Adrenal gland (tissue), 12 donors: ENCODE results near the gene IL1R2. TPM values are rescaled to one million over a fixed set of nuclear protein-coding genes. Genes with fewer than 3 reads are reported as not detected.

Experiments
- DNase-seq, 7 donors: peaks; one replicate each; pipeline ENCODE4 v3.0.0-alpha.2; 2019 to 2020
- H3K27ac ChIP-seq, 5 donors: fragments of 200-600 bp; sonication (generic) in 4 of 5; 1 replicate in 3 of 5; 2 replicates in 2 of 5; pipeline versions ENCODE4 v1.5.1 to v1.8.0; 2016 to 2020; ENCODE audit warnings: mild to moderate bottlenecking in 1 of 5
- H3K27me3 ChIP-seq: fragments of 200-600 bp; 2 replicates; pipeline ENCODE4 v1.8.0; 2021
- H3K36me3 ChIP-seq, 2 donors: fragments of 200-600 bp; replicated peaks in 1 of 2; 1 replicate in 1 of 2; 2 replicates in 1 of 2; pipeline versions ENCODE4 v1.5.1 to v1.8.0; 2018 to 2022
- H3K4me1 ChIP-seq, 2 donors: fragments of 200-600 bp; replicated peaks in 1 of 2; 1 replicate in 1 of 2; 2 replicates in 1 of 2; pipeline versions ENCODE4 v1.5.1 to v1.8.0; 2018 to 2021
- H3K4me3 ChIP-seq, 4 donors: fragments of 200-600 bp; sonication (generic) in 3 of 4; one replicate each; pipeline ENCODE4 v1.5.1; 2016 to 2018
- H3K9me3 ChIP-seq, 3 donors: fragments of 200-600 bp; sonication (generic) in 1 of 3; replicated peaks in 1 of 3; 1 replicate in 2 of 3; 2 replicates in 1 of 3; pipeline versions ENCODE4 v1.5.1 to v1.8.0; 2016 to 2021
- POLR2A ChIP-seq, 2 donors: fragments of 450-650 bp; IDR thresholded peaks; one replicate each; pipeline ENCODE4 v1.6.1; 2017; ENCODE audit warnings: antibody characterized with exemption in 2 of 2, mild to moderate bottlenecking in 2 of 2, moderate library complexity in 1 of 2
- WGBS, 4 donors: extraction: QIAGEN DNeasy Blood & Tissue Kit in 2 of 4; methylation state at CpG; one replicate each; pipeline versions ENCODE4 v1.1.5 to v1.1.7; 2013 to 2017; 5-methylcytosine and 5-hydroxymethylcytosine counted together
- intact Hi-C, 2 donors: fragments of 100-400 bp; cut with DNase I; formaldehyde crosslinking; loops; one replicate each; pipeline versions ENCODE4 v1.14.1 to v1.15.0; 2022 to 2023
- polyA plus RNA-seq, 3 donors: library from polyadenylated mRNA; stranded (reverse); fragments of 200-250 nt in 2 of 3; fragments of 350-450 nt in 1 of 3; fragmentation: Illumina TruSeq in 1 of 3; extraction: RNeasy Lipid Tissue Mini Kit (QIAGEN cat#74804) in 1 of 3; gene quantifications; one replicate each; pipeline ENCODE4 v1.2.3, GENCODE V29; 2013 to 2014
- total RNA-seq, 9 donors: library from RNA; depleted of rRNA in 4 of 9; stranded (reverse); fragments of >200 nt in 4 of 9; fragments of 120-200 nt in 1 of 9; fragmentation: NEBNext Ultra II Directional in 1 of 9; extraction: Animal tissue kit (Norgen Biotek cat#: 25700) in 1 of 9; gene quantifications; one replicate each; pipeline versions ENCODE4 v1.1.0 to v1.2.4, GENCODE V29; 2013 to 2023
- TF ChIP-seq, protein P1 (sequence below), 6 experiments: fragments of 450-650 bp in 4 of 6; fragments of 200-600 bp in 2 of 6; sonication (generic) in 1 of 6; IDR thresholded peaks; 1 replicate in 5 of 6; 2 replicates in 1 of 6; pipeline versions ENCODE4 v1.5.1 to v1.8.0; 2016 to 2021; ENCODE audit warnings: antibody characterized with exemption in 6 of 6, mild to moderate bottlenecking in 2 of 6, moderate library complexity in 1 of 6
- donor health status: healthy with polysubstance abuse.
- donor health status: Bipolar disorder and iron deficiency.
- donor health status: DM: yes; HTN: yes; CAD: no.
- donor health status: DM: no; HTN: no; CAD: no.
- donor health status: DM: no; HTN: no; CAD: no.
- donor health status: DM: yes; HTN: yes; CAD: no.

The IL1R2 gene
- total and polyA plus RNA-seq, 12 donors: 4.5 to 26.0 (median 12.2) TPM

GRCh38 chr2:101998896-101999789 is 7.4 kb downstream of the IL1R2 start:
- H3K27ac ChIP-seq: no peak overlapping the region
- peaks cover 3 to 4% of the 10 kb centered on the region in 2 donors for H3K4me1 ChIP-seq
- 86 to 95% (median 93%) methylated on average over 6 of the region's 6 CpGs for WGBS, 4 donors
- no peaks in the 10 kb centered on the region for H3K9me3 ChIP-seq
- DNase-seq: no peak
- H3K4me3 ChIP-seq: no peak overlapping the region
- H3K36me3 ChIP-seq: no peaks in the 10 kb centered on the region
- TF ChIP-seq POLR2A (IDR thresholded peaks at IDR 0.05): no peak
- TF ChIP-seq, protein P1, sequence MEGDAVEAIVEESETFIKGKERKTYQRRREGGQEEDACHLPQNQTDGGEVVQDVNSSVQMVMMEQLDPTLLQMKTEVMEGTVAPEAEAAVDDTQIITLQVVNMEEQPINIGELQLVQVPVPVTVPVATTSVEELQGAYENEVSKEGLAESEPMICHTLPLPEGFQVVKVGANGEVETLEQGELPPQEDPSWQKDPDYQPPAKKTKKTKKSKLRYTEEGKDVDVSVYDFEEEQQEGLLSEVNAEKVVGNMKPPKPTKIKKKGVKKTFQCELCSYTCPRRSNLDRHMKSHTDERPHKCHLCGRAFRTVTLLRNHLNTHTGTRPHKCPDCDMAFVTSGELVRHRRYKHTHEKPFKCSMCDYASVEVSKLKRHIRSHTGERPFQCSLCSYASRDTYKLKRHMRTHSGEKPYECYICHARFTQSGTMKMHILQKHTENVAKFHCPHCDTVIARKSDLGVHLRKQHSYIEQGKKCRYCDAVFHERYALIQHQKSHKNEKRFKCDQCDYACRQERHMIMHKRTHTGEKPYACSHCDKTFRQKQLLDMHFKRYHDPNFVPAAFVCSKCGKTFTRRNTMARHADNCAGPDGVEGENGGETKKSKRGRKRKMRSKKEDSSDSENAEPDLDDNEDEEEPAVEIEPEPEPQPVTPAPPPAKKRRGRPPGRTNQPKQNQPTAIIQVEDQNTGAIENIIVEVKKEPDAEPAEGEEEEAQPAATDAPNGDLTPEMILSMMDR (IDR thresholded peaks at IDR 0.05): no peak
- no peaks in the 10 kb centered on the region for H3K27me3 ChIP-seq
- intact Hi-C loops: no loop called here

DNA sequence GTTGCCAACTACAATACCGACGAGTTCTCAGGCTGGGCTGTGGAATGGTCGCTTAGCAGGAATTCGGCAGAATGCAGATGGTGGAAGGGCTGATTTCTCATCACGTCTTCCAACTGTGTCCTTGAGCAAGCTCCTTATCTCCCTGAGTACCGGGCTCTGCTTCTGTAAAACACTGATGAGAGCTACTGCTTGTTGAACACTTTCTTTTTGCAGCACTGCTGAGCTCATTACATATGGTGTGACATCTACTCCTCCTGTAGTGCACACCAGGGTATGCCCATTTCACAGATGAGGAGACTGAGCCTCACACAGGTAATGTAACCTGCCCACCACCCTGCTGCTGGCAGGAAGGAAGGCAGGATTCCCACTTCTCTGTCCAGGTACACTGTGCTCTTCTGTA is 8.3 kb downstream of the IL1R2 start:
- Histone ChIP-seq H3K27me3 (no peaks in the 10 kb centered on the region), H3K9me3 (no peaks in the 10 kb centered on the region), H3K4me3 (no peak overlapping the region), H3K4me1 (peaks cover 12% of the 10 kb centered on the region in 2 donors), H3K27ac (no peak overlapping the region), H3K36me3 (no peaks in the 10 kb centered on the region)
- peak in 3 of 7 donors; percentile 29 to 57 (median 34) for DNase-seq
- intact Hi-C loops: no loop called here
- no peak for TF ChIP-seq POLR2A (IDR thresholded peaks at IDR 0.05)
- TF ChIP-seq, protein P1 (IDR thresholded peaks at IDR 0.05): no peak
- 48 to 65% (median 62%) methylated on average over 6 of the region's 6 CpGs for WGBS, 4 donors

GRCh38 chr2:102000813-102001766 is 9.3 kb downstream of the IL1R2 start:
- Histone ChIP-seq H3K27ac (no peak overlapping the region), H3K4me3 (no peak overlapping the region), H3K36me3 (no peaks in the 10 kb centered on the region), H3K4me1 (peaks cover 12 to 16% of the 10 kb centered on the region in 2 donors), H3K27me3 (no peaks in the 10 kb centered on the region), H3K9me3 (no peaks in the 10 kb centered on the region)
- TF ChIP-seq, protein P1 (IDR thresholded peaks at IDR 0.05): no peak
- no peak for TF ChIP-seq POLR2A (IDR thresholded peaks at IDR 0.05)
- DNase-seq: no peak
- 84 to 97% (median 94%) methylated on average over 7 of the region's 7 CpGs for WGBS, 4 donors
- intact Hi-C loops: no loop called here

GRCh38 chr2:102001767-102002142 is 10.0 kb downstream of the IL1R2 start:
- no peak for DNase-seq
- Histone ChIP-seq H3K27me3 (no peaks in the 10 kb centered on the region), H3K4me3 (no peak overlapping the region), H3K36me3 (no peaks in the 10 kb centered on the region), H3K27ac (no peak overlapping the region), H3K9me3 (no peaks in the 10 kb centered on the region), H3K4me1 (peaks cover 12 to 22% of the 10 kb centered on the region in 2 donors)
- TF ChIP-seq, protein P1 (IDR thresholded peaks at IDR 0.05): no peak
- no peak for TF ChIP-seq POLR2A (IDR thresholded peaks at IDR 0.05)
- intact Hi-C loops: no loop called here
- WGBS, 4 donors: 85 to 92% (median 87%) methylated on average over 4 of the region's 4 CpGs
